ENCODE measurements around the gene KCNK4.

The KCNK4 gene

DNA sequence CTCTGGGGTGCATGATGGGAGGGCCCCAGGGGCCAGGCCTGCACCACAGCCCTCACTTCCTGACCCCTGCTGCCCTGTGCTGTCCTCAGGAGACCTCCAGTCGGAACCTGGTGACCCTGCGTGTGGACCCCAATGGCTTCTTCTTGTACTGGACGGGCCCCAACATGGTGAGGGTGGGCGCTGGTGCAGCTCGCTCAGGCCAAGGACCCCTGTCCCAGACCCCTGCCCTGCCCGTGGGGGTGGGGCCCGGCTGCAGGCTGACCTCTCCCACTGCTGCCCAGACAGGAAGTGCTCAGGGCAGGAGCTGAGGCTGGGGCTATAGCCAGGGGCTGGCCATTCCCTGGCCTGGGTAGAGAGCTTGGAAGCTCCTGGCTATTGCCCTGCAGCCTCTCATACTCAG is 36.8 kb upstream of the KCNK4 start:
- DNase-seq = no peak

DNA sequence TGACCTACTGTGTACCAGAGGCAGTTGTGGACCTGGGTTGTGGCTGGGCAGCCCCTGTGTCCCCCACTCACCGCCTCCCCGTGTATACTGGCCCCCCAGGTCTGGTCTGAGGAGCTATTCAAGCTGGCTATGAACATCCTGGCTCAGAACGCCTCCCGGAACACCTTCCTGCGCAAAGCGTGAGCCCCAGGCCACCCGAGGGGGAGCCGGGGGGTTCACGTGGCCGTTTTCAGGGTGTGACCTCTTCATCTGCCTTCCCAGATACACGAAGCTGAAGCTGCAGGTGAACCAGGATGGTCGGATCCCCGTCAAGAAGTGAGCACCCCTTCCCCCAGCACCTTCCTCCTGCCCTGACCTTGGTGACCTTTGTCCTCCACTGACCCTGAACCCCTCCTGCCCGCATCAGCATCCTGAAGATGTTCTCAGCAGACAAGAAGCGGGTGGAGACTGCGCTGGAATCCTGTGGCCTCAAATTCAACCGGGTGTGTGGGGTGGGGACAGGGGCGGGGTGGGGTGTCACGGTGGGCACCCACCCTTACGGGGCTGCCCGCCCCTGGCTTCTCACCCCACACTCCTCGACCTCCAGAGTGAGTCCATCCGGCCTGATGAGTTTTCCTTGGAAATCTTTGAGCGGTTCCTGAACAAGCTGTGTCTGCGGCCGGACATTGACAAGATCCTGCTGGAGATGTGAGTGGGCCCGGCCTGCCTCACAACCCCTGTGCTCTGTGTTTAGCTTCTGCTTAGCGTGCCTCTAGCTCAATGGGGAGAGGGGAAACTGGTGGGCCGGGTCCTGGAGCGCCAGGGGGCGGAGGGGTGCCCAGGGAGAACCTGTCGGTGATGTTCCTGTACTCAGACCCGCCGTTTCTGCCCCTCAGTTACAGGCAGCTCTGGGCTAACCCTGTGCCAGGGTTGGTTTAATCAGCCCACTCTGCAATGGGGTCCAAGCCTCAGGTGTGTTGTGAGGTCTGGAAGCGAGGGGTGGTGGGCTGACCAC is 35.7 kb upstream of the KCNK4 start:
- no peak for DNase-seq

DNA sequence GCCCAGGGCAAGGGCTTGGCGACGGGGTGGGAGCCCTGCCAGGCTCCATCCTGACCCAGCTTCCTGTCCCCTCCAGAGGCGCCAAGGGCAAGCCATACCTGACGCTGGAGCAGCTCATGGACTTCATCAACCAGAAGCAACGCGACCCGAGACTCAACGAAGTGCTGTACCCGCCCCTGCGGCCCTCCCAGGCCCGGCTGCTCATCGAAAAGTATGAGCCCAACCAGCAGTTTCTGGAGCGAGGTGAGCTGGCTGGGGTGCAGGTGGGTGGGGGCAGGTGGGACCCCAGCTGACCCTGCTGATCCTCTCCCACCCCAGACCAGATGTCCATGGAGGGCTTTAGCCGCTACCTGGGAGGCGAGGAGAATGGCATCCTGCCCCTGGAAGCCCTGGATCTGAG is 34.8 kb upstream of the KCNK4 start:
- DNase-seq = no peak

DNA sequence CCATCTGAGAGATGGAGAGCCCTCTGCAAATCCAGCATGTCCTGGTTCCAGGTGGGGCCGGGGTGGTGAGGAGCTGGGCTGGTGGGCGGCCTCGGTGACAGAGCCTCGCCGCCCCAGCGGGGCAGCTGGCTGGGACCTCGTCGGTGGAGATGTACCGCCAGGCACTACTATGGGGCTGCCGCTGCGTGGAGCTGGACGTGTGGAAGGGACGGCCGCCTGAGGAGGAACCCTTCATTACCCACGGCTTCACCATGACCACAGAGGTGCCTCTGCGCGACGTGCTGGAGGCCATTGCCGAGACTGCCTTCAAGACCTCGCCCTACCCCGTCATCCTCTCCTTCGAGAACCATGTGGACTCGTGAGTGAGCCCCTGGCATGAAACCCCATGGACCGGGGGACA is 32.7 kb upstream of the KCNK4 start:
- DNase-seq = no peak

DNA sequence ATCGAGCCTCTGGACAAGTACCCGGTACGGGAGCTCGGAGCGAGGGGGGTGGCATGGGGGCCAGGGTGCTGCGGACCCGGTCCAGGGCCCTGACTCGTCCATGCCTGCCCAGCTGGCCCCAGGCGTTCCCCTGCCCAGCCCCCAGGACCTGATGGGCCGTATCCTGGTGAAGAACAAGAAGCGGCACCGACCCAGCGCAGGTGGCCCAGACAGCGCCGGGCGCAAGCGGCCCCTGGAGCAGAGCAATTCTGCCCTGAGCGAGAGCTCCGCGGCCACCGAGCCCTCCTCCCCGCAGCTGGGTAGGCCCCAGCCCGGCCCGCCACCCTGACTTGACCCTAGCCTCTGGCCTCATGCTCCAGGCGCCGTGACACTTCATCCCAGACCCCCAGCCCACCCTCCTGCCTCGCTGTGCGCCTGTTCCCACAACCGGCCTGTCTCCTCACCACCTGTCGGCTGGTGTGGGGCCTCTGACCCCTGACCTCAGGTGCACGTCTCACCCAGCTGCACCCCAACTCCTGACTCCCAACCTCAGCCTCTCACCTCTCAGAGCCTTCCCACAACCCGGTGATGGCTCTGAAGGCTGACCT is 32.1 kb upstream of the KCNK4 start:
- DNase-seq = no peak

DNA sequence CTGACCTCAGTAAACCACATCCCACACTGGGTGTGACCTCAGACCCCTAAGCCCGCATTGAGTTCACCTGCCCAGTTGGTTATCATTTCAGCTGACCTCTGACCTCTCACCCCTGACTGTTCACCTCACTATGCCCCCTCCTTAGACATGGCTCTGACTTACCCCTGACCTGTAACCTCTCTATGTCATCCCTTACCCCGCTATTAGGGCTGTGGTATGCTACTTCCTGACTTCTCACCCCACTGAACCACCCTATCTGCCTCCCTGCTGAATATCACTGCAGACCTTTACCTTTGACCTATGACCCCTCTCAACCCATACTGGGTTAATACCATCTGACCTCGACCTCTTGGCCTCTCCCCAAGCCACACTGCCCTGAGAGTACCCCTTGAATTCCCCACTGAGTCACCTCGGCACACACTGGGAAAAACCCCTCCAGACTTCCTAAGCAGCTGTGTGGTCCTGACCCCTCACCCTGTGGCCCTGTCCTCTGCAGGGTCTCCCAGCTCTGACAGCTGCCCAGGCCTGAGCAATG is 31.5 kb upstream of the KCNK4 start:
- DNase-seq = no peak

DNA sequence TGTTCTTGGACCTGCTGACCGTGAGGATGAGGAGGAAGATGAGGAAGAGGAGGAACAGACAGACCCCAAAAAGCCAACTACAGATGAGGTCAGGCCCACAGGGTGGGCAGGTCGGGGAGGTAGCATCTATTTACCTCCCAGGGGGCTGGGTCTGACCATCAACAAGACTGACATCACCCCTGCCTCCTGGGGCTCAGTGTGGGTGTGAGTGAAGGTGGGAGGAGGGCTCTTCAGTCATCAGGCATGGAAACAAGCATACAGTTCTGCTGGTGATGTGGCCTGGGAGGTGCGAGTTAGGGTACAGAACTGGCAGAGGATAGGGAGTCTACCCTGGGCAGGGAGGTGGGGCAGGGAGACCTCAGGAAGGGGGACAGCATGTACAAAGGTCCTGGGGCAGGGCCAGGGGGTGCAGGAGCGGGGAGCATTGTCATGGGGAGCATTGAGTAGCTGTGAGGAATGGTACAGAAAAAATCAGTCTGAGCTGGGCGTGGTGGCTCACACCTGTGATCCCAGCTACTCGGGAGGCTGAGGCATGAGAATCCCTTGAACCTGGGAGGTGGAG is 30.9 kb upstream of the KCNK4 start:
- no peak for DNase-seq

DNA sequence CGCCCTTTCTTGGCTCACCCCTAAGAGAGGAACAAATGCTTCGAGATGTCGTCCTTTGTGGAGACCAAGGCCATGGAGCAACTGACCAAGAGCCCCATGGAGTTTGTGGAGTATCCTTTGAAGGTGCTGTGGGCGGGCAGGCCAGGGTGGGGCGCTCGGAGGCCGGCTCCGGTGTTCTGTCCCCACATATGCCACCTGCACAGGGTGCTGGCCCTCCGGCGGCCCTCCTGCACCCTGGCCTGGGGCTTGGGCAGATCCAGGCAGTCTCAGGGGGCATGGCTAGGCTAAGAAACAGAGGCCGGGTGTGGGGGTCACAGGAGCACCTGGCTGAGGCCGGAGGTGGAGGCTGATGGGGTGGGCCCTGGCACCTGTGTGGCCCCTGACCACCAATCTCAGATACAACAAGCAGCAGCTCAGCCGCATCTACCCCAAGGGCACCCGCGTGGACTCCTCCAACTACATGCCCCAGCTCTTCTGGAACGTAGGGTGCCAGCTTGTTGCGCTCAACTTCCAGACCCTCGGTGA is 29.5 kb upstream of the KCNK4 start:
- DNase-seq = no peak

DNA sequence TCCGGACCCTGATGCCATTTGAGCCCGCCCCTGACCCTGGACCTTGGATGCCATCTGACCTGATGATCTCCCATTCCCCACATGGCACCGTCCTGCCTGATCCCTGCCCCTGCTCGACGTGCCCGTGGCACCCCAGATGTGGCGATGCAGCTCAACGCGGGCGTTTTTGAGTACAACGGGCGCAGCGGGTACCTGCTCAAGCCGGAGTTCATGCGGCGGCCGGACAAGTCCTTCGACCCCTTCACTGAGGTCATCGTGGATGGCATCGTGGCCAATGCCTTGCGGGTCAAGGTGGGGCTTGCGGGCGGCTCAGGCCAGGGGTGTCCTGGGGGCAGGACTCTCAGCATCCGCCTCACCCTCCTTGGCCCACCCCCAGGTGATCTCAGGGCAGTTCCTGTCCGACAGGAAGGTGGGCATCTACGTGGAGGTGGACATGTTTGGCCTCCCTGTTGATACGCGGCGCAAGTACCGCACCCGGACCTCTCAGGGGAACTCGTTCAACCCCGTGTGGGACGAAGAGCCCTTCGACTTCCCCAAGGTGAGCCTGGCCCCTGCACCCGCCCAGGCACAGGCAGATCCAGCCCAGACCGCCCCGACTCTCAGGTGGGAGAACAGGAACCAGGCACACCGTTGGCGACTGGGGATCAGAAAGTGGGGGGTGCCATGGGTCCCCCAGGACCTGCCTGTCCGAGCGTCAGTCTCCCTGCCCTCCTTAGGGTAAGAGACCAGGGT is 28.7 kb upstream of the KCNK4 start:
- no peak for DNase-seq

DNA sequence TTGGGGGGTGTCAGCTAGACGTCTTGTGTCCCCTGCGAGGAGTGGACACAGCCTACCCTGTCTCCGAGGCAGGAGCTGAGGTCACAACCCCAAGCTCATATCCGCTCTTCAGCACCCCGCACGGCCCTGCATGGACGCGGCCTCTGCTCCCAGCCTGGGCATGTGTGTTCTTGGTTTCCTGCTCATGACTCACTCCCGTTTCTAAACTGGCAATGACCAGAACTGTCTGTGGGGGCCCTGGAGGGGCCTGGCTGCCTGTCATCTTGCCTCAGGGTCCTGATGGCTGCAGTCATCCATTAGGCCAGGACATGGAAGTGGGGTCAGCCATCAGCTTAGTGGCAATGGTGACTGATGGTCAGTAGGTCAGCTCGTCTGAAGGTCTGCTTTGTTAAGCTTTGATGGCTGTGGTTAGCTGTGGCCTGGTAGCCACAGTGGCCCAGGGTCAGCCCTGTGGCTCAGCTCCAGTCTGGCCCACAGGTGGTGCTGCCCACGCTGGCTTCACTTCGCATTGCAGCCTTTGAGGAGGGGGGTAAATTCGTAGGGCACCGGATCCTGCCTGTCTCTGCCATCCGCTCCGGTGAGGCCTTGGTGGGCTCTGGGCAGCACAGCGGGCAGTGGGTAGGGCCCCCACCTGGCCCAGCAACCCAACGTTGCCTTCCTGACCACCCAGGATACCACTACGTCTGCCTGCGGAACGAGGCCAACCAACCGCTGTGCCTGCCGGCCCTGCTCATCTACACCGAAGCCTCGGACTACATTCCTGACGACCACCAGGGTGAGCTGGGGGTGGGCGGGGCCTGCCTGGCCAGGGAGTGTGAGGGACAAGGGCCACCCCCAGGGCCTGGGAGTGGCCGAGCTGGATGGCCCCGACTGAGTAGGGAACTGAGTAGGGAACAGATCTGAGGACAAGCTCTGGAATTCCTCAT is 27.8 kb upstream of the KCNK4 start:
- no peak for DNase-seq

DNA sequence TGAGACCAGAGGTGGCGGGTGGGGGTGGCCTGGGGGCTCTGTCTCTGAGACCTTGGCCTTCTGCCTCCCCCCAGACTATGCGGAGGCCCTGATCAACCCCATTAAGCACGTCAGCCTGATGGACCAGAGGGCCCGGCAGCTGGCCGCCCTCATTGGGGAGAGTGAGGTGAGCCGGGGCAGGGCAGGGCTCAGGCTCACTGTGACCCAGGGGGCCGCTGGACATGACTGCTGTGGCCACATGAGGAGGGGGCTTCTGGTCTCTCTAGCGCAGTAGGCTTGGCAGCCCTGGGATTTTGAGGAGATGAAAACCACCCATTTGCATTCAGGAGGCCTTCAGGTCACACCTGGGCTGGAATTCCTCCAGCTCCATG is 27.2 kb upstream of the KCNK4 start:
- no peak for DNase-seq

DNA sequence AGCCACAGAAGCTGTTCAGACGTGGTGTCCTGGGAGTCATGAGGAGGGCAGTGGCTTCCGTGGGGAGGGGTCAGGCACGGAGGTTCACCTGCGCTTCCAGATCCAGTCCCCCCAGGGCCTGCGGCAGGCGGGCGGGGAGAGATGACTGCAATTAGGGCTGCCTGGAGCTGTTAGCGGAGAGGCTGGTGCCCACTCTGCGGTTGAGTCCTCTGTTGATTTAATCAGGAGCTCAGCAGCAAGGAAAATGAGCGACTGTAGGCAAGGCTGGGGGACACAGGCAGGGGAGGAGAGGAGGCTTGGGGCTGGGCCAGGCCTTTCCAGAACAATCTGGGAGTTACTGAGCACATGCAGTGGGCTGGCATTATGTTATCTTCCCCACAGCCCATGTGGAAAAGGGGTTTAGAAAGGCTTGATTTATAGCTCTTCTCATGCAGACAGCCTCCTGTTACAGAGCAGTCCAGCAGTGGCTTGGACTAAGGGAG is 26.7 kb upstream of the KCNK4 start:
- no peak for DNase-seq

DNA sequence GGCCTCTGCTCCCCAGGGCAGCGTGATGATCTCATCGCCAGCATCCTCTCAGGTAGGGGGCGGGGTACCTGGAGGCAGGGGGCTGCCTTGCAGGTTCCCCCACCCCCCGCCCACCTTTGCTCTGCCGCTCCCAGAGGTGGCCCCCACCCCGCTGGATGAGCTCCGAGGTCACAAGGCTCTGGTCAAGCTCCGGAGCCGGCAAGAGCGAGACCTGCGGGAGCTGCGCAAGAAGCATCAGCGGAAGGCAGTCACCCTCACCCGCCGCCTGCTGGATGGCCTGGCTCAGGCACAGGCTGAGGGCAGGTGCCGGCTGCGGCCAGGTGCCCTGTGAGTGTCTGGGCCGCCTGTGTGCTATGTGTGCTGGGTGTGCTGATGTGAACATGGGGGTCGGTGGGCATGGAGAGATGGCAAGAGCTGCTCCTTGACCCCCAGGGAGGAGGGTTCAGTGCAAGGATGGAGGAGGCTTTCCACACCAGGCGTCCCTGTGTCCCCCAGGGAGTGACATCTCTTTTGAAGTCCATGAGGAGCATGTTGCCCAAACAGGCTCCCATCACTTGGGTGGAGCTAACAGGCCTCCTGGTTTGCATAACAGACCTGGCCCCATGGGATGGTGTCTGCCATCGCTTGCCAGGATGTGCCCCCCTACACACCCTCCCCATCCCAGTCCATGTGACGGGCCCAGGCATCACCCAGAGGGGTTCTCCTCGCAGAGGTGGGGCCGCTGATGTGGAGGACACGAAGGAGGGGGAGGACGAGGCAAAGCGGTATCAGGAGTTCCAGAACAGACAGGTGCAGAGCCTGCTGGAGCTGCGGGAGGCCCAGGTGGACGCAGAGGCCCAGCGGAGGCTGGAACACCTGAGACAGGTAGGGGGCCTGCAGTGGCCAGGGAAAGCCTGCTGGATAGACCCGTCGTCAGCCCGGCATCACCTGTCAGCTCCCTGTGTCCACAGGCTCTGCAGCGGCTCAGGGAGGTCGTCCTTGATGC is 25.6 kb upstream of the KCNK4 start:
- DNase-seq = no peak

DNA sequence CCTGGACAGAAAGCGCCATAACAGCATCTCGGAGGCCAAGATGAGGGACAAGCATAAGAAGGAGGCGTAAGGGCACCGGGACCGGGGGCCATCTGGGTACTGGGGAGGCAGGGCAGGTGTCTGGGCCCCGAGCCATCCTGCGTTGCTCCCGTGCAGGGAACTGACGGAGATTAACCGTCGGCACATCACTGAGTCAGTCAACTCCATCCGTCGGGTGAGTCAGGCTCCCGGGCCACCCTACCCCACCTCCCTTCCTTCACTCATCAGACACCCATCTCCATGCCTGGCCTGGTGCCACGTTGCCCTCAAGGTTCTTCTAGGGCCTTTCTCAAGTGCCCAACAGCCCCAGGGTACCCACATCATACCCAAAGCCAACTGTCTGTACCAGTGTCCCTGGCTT is 24.8 kb upstream of the KCNK4 start:
- no peak for DNase-seq

DNA sequence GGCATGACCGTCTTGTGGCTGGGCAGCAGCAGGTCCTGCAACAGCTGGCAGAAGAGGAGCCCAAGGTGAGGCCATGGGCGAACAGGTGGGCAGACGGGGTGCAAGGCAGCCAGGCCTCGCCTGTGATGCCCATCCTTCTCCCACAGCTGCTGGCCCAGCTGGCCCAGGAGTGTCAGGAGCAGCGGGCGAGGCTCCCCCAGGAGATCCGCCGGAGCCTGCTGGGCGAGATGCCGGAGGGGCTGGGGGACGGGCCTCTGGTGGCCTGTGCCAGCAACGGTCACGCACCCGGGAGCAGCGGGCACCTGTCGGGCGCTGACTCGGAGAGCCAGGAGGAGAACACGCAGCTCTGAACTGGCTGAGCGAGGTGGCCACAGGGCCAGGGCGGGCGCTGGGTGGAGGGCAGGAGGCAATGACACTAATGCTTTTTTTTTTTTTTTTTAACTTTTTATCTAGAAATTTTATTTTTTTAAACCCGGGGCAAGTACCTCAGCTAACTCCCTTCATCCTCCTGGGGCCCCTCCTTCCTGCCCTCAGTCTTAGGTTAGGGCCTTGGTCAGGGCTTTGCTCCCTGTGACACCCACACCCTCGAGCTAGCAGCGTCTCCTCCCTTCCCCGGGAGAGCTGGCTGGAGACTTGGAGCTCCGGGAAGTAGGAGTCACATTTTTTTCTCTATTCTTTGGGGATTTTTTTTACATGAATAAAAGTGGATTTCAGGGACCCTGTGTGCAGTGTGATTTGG is 23.7 kb upstream of the KCNK4 start:
- DNase-seq = no peak

DNA sequence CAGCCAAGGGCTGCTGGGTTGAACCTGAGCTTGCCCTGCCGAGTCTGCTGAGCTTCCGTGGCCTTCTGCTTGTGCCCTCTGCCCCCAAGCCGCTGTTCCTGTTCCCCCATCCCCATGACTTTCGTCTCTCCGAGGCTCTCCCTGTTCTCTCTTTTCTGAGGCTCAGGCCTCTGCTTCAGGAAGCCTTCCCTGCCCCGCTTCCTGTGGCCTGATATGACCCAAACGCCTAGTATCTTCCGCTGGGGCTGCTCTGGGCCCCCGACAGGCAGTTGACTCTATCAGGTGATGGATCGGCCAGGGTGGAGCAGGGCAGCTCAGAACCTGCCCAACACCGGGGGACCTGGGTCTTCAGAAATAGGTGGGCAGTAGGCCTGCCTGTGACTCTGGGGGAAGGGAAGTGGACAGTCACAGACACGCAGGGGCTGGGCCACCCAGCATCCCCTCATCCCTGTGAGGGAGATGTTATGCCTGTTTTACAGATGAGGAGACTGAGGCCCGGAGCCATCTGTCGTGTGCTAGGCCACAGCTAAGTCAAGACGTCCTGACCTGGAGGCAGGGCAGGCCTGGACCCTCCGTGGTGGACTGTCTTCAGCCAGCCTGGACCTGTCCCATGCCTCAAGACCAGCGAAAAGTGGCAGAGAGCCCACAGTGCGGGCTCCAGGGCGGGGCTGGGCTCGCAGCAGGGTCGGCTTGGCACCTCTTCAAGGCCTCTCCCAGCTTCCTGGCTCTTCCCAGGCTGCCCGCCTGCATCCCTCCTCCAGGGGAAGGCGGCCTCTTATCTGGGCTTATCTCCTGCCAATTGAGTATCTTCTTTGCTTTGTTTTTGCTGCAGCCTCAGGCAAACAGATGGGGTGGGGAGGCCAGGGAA is 22.8 kb upstream of the KCNK4 start:
- no peak for DNase-seq

DNA sequence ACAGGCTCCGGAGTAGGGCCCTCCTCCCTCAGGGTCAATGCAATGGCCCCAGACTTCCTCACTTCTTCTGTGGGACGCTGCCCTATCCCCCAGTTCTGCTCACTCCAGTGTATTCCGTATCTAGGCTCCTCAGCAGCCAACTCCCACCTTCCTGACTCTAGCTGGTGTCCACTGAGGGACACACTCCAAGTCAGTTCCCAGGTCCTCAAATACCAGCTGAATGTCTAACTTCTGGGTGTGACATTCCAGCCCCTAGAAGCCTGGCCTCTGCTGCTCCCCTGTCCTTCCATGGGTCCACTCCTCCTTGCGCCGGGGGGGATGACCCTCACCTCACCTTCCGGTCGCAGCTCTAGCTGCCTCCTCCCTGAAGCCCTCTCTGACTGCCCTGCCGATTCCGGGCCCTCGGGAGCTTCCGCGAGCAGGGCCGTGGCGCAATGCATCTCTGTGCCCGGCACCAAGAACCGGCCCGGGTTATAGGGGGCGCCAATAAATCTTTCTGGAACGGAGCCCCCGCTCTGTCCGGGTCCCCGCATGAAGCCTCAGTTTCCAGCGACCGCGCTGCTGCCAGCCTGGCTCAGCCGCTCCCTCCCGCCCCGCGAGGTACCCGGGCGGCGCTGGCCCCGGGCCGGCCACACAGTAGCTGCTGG is 22.1 kb upstream of the KCNK4 start:
- DNase-seq = peak; percentile 45 to 65
